Measurements from ENCODE around the gene ADGRE3. TPM values are rescaled to one million over a fixed set of nuclear protein-coding genes. Genes with fewer than 3 reads are reported as not detected.

Gene ADGRE3
- total RNA-seq, 1 donor from 2014 or later = not detected

DNA sequence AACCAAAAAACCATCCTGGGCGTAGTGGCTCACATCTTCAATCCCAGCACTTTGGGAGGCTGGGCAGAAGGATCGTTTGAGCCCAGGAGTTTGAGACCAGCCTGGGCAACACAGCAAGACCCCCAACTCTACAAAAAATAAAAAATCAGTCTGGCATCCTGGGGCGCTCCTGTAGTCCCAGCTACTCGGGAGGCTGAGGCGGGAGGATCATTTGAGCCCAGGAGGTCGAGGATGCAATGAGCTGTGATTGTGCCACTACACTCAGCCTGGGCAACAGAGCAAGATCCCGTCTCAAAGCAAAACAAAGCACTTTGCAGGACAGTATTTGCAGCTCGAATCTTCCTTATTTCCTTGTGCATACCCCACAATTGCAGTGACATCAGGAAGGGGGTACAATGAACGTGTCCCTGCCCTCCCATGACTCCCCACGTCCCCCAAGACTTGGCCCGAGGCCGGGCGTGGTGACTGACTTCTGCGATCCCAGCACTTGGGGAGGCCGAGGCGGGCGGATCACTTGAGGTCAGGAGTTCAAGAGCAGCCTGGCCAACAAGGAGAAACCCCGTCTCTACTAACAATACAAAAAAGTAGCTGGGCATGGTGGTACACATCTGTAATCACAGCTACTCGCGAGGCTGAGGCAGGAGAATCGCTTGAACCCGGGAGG lies 103.6 kb downstream of the ADGRE3 start:
- intact Hi-C loops (cut with micrococcal nuclease) = loop anchor here (10.0 kb wide), 1 partner anchor 214 kb away; no protein-coding TSS in a partner anchor
- H3K4me1 Mint-ChIP-seq = peaks cover 23% of the 10 kb centered on the region
- peak overlapping the region; percentile 51 for H3K27ac Mint-ChIP-seq
- no peaks in the 10 kb centered on the region for H3K27me3 Mint-ChIP-seq
- no peaks in the 10 kb centered on the region for H3K9me3 Mint-ChIP-seq
- H3K36me3 Mint-ChIP-seq (ENCODE audit: low read depth) = peaks cover 18% of the 10 kb centered on the region
- no peak for DNase-seq
- H3K4me3 Mint-ChIP-seq = peak overlapping the region; percentile 91

Other genes with a start within 250 kb of the ADGRE3 start
- 172 and 180 TPM in 2 replicates for gene PKN1, start 241.5 kb downstream of the ADGRE3 start, total RNA-seq
- 0.78 and 1.1 TPM in 2 replicates for gene PTGER1, start 199.5 kb downstream of the ADGRE3 start, total RNA-seq
- gene GIPC1, start 178.7 kb downstream of the ADGRE3 start, total RNA-seq = 39.9 and 40.1 TPM in 2 replicates
- gene DNAJB1, start 156.4 kb downstream of the ADGRE3 start, total RNA-seq = 117 and 126 TPM in 2 replicates
- gene TECR, start 145.2 kb downstream of the ADGRE3 start, total RNA-seq = 108 and 119 TPM in 2 replicates
- gene NDUFB7, start 102.8 kb downstream of the ADGRE3 start, total RNA-seq = 129 and 132 TPM in 2 replicates
- not detected in 2 replicates for gene CLEC17A, start 91.8 kb downstream of the ADGRE3 start, total RNA-seq
- 15.0 and 15.3 TPM in 2 replicates for gene ZNF333, start 15.2 kb upstream of the ADGRE3 start, total RNA-seq
- gene ADGRE2, start 103.7 kb upstream of the ADGRE3 start, total RNA-seq = 1.8 and 2.8 TPM in 2 replicates
- not detected in 2 replicates for gene OR7A5, start 160.3 kb upstream of the ADGRE3 start, total RNA-seq
- not detected in 2 replicates for gene OR7C1, start 160.3 kb upstream of the ADGRE3 start, total RNA-seq
- gene OR7A10, start 174.1 kb upstream of the ADGRE3 start, total RNA-seq = not detected in 2 replicates
- gene OR7A17, start 211.3 kb upstream of the ADGRE3 start, total RNA-seq = not detected in 2 replicates

Data from activated CD4-positive, alpha-beta T cell treated with anti-CD3 and anti-CD28 coated beads, Interleukin-2, amount 10 ng/mL, durations not matched to agents 24 days and 14 days (primary cell).